22Rv1 (cell line): ENCODE measurements around the gene NPC1.

Source experiments
- H3K27ac ChIP-seq: fragments of 450-650 bp; 2 replicates; pipeline ENCODE4 v1.5.1; 2017
- CTCF ChIP-seq: fragments of 450-650 bp; IDR thresholded peaks from 2 replicates; pipeline ENCODE4 v1.5.1; 2017; ENCODE audit warnings: mild to moderate bottlenecking
- ZFX ChIP-seq: fragments of 450-650 bp; IDR thresholded peaks from 2 replicates; pipeline ENCODE4 v1.6.1; 2017; ENCODE audit warnings: antibody characterized with exemption, borderline replicate concordance

Gene NPC1

GRCh38 chr18:23541349-23542093, 44.8 kb downstream of the NPC1 start:
- TF ChIP-seq CTCF (no peak), ZFX (no peak)
- H3K27ac ChIP-seq = no peak overlapping the region

- no peak overlapping the region for H3K27ac ChIP-seq
Measured at GRCh38 chr18:23540867-23541266, 45.4 kb downstream of the NPC1 start.

GRCh38 chr18:23539911-23540525, 46.3 kb downstream of the NPC1 start:
- H3K27ac ChIP-seq = no peak overlapping the region
- TF ChIP-seq ZFX (no peak), CTCF (no peak)

More at GRCh38 chr18:23540867-23541266, 45.4 kb downstream of the NPC1 start:
- no peak for TF ChIP-seq CTCF
- no peak for TF ChIP-seq ZFX

GRCh38 chr18:23539296-23539695, 47.0 kb downstream of the NPC1 start:
- TF ChIP-seq CTCF (no peak), ZFX (no peak)
- no peak overlapping the region for H3K27ac ChIP-seq

GRCh38 chr18:23538870-23539269, 47.4 kb downstream of the NPC1 start:
- H3K27ac ChIP-seq = no peak overlapping the region
- TF ChIP-seq ZFX (no peak), CTCF (no peak)

- TF ChIP-seq CTCF = no peak
- no peak for TF ChIP-seq ZFX
- H3K27ac ChIP-seq = no peak overlapping the region
Measured at GRCh38 chr18:23538001-23538400, 48.3 kb downstream of the NPC1 start.

GRCh38 chr18:23537274-23537673, 49.0 kb downstream of the NPC1 start:
- TF ChIP-seq ZFX = no peak
- no peak overlapping the region for H3K27ac ChIP-seq
